HG03045 (cell line): ENCODE data around the gene SS18L1.

ENCODE experiments used
- ATAC-seq: cut with Tn5 transposase; IDR thresholded peaks from one replicate; pipeline ENCODE4 v1.9.1; 2021; ENCODE audit warnings: mild to moderate bottlenecking, moderate library complexity; ENCODE audit not compliant: unreplicated experiment

The SS18L1 gene

DNA sequence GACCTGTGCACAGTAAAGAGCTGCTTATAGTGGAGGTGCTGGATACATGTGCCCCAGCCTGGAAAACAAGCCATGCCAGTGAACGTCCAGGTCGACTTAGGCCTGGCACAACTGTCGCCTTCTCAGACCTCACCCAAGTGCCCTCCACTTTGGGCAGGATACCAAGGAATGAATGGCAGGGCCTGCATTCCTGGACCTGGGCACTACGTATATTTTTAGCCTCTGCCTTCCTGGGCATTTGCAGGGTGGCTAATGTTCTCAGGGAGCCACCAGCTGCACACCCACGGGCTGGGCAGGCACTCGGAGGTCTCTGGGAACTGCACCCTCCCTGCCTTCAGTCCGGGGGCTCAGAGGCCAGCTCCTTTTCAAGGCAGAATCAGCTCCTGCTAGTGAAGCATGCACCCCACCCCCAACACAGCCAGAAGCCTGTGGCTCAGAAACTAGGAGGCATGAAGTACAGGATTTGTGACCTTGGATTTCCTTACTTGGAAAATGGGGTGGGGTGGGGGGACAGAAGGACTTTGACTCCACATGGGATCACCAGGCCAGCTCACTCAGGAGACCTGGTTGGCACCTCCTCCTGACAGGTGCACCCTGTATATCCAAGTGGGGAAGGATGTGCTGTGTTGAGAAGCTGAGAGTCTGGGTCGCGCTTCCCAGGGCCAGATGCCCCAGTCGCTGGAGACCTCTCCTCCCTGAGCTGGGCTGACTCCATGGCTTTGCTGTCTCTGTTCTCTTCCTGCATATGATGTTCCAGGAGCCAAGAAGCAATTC is 23.8 kb upstream of the SS18L1 start:
- ATAC-seq: no peak

DNA sequence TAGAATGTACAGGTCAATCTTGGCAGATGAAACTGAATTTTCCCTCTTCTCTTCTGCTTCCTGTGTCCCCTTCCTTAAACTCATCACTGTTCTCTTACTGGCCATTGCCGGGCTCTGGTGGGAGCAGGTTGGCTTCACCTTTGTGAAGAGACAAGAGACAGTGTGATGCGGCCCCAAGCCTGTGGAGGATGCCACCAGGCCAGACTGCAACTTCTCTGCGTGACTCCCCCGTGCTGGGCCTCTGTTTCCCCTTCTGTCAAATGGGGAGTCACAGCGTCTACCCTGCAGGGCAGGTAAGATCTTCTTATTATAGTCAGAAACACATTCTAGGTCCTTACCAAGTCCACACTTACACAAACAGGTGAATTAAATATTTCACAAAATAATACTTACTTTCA is 23.2 kb upstream of the SS18L1 start:
- no peak for ATAC-seq

DNA sequence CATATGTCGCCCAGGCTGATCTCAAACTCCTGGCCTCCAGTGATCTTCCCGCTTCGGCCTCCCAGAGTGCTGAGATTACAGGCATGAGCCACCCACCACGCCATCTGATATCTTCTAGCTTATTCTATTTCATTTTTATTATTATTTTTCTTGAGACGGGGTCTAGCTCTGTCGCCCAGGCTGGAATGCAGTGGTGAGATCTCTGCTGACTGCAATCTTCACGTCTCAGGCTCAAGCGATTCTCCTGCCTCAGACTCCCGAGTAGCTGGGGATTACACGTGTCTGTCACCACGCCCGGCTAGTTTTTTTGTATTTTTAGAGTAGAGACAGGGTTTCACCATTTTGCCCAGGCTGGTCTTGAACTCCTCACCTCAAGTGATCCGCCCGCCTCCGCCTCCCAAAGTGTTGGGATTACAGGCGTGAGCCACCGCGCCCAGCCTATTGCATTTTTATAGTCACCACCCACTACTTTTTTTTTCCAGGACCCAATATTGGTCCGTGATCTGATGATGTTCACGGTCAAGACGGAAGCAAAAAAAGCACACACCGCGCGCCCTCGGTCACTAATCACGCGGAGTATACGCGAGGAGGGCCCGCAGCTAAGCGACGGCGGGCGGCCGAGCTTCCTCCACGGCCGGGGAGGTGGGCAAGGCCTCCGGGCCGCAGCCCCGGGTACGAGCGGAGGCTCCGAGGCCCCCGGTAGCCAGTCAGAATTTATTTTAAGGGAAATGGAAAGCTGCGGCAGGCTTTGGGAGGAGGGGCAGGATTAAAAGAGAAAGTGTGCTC is 22.4 kb upstream of the SS18L1 start:
- peak; percentile 9 for ATAC-seq

DNA sequence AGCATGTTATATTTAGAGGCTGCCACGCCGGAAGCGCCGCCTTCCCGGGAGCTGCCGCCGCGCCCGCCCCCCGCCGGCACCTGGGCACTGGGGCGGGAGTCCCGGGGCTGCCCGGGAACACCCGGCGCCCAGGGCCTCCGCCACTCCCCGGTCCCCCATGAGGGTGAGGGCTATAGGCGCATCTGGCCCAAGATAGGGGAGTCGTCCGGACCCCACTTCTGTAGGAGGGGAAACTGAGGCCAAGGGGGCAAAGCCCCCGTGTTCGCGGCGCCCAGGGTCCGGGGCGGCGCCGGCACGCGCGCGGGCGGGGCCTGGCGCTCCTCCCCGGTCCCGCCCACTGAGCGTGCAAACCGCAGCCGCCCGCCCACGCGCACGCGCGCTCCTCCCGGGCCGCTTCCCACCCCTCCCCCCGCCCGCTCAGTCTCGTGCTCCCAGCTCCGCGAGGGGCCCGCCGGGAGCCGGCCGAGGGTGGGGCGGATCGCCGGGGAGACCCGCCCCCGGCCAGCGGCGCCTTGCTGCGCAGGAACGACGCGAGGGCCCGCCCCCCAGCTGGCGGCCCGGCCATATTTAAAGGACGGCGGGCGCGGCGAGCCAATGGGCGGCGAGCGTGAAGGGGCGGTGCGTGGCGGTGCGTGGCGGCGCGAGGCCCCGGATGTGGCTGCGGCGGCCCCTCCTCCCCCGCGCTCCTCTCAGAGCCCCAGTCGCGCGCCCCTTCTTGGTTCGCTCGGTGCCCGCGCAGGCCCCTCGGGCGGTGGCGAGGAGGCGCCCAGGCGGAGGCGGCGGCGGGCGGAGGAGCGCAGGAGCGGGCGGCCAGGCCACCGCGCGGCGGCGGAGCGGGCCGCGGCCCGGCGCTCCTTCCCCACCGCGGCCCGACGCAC is 21.6 kb upstream of the SS18L1 start, which contains the start of gene LSM14B:
Gene LSM14B (plus strand): TSS at position 700 of the 878 bp plus-strand sequence. CDS start 192 bp downstream, outside the sequence.
- ATAC-seq: peak; percentile 80

DNA sequence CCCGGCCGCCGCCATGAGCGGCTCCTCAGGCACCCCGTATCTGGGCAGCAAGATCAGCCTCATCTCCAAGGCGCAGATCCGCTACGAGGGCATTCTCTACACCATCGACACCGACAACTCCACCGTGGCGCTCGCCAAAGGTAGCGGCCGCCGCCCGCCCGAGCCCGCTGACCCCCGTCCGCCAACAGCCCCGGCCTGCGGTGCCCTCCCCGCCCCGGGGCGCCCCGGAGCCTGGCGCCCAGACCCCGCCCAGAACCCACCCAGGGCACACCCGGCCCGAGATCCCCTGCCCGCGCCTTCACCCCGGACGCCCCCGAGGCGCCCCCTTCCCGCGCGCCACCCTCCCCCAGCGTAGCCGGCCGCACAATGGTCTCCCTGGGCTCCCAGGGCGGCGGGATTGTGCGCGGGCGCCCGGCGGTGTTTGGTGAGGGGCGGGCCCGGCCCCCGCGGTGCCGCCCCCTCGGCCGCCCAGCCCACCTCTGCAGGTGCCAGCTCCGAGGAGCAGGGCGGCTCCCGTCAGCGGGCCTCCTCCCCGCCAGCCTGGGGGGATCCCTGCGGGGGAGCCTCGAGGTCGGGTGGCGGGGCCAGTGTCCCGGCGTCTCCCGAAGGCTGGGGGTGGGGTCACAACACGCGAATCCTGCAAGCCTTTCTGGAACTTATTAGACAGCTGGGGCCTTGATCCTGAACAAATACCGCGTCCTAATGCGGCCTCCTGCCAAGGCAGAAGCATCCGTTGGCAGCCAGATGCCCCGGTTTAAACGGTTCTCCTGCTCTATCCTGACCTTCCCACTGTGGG is 20.7 kb upstream of the SS18L1 start:
- peak; percentile 12 for ATAC-seq

DNA sequence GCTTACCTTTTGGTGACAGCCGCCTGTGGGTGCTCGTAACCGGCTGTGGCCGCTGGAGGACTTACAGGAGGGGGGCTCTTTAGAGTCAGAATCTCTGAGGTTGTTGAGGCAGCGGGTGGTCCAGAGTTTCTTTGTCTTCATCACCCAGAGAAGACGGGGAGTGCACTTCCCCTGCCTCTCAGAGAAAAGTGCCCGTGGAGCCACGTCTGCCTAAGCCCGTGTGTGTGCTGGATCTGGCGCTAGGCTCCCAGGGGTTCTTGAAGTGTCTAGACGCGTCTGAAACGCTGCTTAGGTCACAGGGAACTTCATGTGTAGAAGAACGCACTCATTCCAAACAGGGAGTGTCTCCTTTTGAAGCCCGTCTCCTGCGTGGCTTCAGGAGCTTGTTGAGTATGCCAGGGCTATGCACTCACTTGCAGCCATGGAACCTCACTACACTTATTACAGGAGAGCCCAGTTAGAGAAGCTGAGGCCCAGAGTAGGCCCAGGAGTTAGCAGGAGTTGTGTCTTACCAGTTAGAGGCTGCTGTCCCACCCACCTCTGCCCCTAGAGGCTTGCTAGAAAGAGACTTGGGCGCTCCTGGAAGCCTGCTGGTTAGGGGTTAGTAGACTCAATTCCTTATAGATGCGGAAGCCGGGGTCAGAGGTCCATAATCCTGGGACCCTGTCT is 20.0 kb upstream of the SS18L1 start:
- no peak for ATAC-seq

DNA sequence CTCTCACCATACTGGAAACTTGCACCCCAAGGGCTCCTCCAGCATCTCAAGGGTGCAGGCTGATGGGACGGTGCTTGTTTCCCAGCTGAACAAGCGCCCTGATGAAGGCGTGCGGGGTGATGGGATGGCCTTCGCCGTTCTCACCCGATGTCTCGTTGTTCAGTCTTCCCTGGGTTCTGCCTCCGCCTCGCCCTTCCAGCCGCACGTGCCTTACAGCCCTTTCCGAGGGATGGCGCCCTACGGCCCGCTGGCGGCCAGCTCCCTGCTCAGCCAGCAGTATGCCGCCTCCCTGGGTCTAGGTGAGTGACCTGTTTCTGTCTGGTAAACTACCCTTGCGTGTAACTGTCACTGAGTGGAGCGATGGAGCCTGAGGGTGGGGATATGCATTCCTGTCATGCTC is 17.4 kb upstream of the SS18L1 start:
- ATAC-seq: no peak

DNA sequence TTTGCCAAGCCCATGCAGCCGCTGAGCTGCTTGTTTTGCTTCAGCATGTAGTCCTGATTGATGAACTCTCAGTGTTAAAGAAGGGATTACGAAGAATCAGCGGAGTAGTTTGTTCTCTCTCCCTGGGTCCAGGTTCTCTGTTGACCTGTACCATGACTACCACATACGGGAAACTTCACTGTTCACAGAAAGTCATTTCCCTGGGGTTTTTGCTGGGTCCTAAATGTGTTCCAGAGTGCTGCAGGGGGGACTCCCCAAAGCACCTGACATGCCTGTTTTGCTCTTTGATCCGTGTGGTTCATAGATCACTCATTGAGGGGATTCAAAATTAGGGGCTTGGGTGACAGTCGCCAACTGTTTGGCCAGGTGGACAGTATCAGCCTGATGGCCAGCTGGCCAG is 15.8 kb upstream of the SS18L1 start:
- no peak for ATAC-seq

DNA sequence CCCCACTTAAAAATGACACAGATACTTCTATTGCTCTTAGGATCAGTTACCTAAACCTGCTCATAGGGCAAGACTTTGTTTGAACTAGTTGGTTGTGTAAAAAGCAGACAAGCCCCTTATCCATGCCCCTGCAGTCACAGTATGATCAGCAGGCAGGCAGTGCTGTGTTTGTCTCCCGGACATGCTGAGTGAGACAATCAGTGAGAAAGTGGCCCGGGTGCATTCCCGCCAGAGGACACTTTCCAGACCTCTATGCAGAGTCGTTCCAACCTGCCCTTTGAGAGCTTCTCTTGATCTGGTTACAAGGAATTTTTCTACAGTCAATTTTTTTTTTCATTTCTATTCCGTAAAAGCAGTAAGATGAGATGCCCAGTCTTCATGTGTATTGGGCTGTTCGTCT is 15.1 kb upstream of the SS18L1 start:
- no peak for ATAC-seq

DNA sequence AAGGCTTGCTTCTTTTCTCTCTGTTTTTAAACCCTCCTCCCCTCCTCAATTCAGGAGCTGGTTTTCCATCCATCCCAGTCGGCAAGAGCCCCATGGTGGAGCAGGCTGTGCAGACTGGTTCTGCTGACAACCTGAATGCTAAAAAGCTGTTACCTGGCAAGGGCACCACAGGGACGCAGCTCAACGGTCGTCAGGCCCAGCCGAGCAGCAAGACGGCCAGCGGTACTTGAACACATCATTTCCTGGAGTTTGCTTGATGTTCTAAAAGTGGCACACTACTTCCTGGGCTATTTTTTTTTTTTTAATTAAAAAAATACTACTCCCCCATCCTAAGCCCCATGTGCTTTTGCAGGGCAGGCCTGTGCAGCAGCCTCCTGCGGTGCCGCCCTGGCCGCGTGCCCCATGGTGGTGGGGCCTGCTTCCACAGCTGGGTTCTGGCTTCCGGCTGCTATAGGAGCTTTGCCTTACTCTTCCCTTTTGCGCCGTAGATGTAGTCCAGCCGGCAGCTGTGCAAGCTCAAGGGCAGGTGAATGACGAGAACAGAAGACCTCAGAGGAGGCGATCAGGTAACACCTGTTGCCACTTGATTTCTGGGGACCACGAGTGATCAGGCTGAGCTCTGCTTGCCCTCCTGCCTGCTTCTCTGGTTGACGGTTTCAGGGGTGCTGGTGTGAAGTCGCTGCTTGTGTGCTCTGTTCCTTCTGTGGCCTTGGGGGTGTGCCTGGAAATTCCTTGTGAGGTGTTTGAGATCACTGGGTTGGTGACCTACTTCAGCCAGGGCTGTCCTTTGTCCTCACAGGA is 13.6 kb upstream of the SS18L1 start:
- ATAC-seq: no peak

DNA sequence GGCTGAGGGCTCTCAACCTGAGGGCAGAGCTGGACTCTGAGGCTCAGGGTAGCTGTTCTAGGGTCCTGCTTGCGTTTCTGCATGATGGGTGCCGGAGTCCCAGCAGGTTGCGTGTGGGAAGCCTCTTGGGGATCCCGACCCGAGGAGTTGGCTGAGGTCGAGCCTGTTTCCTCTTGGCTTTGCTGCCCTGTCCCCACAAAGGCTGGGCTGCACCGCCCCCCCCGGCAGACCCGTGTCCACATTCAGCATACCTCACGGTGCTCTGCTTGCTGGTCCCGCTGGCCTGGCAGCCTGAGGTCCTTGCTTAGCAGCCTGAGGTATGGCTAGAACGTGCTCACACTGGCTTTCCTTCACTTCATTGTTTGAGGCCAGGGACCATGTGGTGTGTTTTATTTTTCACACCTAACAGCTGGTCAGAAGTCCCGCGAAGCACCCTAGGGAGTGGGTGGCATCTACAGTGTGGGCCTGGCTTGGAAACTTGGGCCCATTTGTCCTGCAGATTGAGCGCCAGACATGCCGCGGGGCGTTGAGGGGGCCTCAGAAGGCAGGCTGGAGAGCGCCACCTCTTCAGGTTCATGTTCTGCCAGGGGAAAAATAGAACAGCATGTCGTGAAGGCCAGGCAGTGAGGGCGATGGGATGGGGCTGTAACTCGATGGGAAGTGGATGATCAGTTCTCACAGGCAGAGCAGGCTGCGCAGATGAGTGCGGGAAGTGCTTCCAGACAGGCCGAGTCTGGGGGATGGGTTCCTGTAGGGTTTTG is 11.8 kb upstream of the SS18L1 start:
- ATAC-seq: no peak

DNA sequence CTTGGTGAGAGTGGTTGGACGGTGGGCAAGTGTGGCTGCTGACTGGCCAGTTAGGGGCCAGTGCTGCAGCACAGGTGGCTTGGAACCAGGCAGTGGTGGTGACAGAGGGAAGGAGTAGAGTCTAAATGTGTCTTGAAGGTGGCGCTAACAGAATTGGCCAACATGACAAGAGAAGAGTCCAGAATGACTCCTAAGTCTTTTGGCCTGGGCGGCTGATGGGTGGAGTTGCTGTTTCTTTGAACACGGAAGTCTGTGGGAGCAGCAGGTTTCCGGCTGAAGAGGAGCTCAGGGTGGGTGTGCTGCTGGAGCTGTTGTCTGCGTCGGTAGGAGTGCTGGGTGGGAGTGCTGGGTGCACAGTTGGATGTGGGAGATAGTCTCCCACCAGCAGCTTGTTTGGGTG is 11.1 kb upstream of the SS18L1 start:
- ATAC-seq: no peak

DNA sequence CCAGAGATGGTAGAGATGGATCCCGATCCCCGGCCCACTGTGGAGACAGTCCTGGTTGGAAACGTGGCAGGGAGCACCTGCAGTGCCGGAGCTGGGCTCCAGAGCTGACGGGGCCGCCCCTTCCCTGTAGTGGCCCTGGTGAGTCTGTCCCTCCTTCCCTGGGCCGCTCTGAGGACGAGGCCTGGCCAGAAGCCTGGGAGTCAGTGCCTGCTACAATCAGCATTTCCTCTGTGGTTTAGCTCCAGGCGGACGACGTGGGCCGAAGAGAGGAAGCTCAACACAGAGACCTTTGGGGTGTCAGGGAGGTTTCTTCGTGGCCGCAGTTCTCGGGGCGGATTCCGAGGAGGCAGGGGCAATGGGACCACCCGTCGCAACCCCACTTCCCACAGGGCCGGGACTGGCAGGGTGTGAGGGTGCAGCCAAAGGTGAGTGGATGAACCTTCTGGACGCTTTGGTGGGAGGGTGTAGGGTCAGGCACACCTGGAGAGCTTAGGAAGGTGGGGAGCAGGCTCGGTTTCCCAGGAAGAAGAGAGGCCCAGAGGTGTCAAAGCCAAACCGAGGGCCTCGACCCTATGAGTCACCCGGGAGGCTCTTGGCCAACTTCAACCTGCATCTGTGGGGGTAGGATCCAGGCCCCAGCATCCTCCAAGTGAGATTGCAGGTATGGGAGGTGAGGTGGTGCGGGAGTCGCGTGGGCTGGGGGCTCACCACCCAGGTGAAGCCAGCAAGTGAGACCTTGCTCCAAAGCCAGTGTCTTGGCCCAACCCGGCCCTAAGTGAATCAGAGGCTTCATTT is 10.3 kb upstream of the SS18L1 start:
- ATAC-seq: no peak

DNA sequence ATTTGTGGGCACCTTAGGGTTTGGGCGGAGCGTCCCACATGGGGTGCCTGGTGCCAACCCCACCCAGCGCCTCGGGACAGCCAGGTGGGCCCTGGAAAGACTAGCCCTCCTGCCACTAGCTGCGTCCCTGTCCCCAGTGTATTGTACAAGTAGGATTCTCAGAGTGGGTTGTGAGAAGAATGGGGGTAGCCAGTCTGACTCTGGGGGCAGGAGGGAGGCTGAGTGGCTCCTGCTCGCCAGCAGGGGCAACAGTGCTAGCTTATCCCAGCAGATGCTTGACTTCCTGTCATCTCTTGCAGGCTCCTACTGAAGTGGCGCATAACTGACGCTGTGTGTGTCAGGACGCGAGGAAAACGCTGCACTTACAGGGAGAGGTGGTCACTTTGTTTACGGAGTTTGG is 9.7 kb upstream of the SS18L1 start:
- no peak for ATAC-seq

DNA sequence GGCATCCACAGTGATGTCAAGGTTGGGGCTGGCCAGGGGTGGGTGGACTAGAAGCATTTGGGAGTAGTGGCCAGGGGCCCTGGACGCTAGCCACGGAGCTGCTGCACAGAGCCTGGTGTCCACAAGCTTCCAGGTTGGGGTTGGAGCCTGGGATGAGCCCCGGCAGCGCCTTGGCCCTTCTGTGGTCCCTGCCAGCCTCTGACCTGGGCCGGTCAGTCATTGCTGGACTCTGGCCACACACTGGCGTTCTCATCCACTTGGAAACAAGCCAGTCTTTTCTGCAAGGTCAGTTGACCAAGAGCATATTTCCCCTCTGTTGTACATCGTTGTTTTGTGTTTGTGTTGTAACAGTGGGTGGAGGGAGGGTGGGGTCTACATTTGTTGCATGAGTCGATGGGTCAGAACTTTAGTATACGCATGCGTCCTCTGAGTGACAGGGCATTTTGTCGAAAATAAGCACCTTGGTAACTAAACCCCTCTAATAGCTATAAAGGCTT is 8.8 kb upstream of the SS18L1 start:
- no peak for ATAC-seq

DNA sequence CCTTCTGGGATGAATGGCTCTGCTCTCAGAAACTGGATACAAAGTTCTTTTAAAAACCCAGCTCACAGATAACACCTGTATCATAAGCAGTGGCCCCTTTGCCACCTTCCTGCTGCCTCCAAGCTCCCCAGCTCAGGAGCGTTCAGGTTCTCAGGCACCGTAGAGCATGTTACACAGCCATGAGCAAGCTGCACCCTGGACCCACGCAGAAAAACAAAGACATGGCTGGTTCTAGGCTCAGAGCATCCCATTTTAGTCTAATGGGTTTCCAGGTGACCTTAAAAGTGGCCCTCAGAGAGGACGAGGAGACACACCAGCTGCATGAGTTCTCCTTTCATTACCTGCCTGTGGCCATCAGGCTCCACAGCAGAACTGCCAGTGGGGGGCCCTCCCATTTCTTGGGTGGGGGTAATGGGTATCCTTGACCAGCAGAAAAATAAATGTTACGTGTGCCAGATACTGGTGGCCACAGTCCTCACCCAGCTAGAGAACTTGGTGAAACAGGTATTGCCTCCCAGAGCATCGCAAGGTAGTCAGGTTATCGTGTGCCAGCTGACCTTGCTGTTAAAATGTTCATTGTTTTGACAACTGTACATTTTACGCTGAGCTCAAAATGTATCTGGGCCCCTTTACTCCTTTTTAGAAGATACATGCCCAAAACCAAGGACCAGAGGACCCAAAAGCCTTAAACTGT is 7.8 kb upstream of the SS18L1 start:
- ATAC-seq: no peak
